SK-N-SH (cell line): ENCODE data around the gene MID1IP1. TPM values are rescaled to one million over a fixed set of nuclear protein-coding genes. Genes with fewer than 3 reads are reported as not detected.

Experiments
- CTCF ChIA-PET: fragments of 300-600, 350-600 bp; formaldehyde crosslinking; extraction: SDS; loops from one replicate; lab custom pipeline; 2021; lab: Yijun Ruan, JAX
- POLR2A ChIA-PET: fragments of 350-600 bp; sonication (Branson Sonifier 250); formaldehyde crosslinking; extraction: SDS; loops from one replicate; lab custom pipeline; 2020; ENCODE audit warnings: antibody characterized with exemption, inconsistent platforms; lab: Yijun Ruan, JAX
- DNase-seq: peaks from one replicate; pipeline ENCODE4 v3.0.0; 2012
- H2AFZ ChIP-seq: fragments of 200-600 bp; sonication (generic); 2 replicates; pipeline ENCODE4 v1.8.1; 2016; ENCODE audit warnings: antibody characterized with exemption, mild to moderate bottlenecking, low read depth
- H3F3A ChIP-seq: fragments of 200-600 bp; sonication (generic); replicated peaks from 2 replicates; pipeline ENCODE3; 2016; ENCODE audit warnings: antibody characterized with exemption, mild to moderate bottlenecking; ENCODE audit not compliant: insufficient read depth
- H3K27ac ChIP-seq, 2 experiments: fragments of 200-500 bp in 1 of 2; fragments of 200-600 bp in 1 of 2; sonication (Bioruptor generic) in 1 of 2; sonication (generic), shearing (Covaris generic) in 1 of 2; 2 replicates each; pipeline versions ENCODE4 v1.5.1 to v1.6.1; 2014 to 2016; ENCODE audit warnings: low read depth in 2 of 2, inconsistent platforms in 1 of 2, low read length in 1 of 2, mild to moderate bottlenecking in 1 of 2, mixed read lengths in 1 of 2
- H3K27me3 ChIP-seq: fragments of 200-600 bp; sonication (generic), shearing (Covaris generic); 2 replicates; pipeline ENCODE4 v1.6.1; 2016; ENCODE audit warnings: mixed run types; ENCODE audit not compliant: insufficient read depth
- H3K36me3 ChIP-seq, 2 experiments: fragments of 200-500 bp in 1 of 2; fragments of 200-600 bp in 1 of 2; sonication (Bioruptor generic) in 1 of 2; sonication (generic) in 1 of 2; replicated peaks in 1 of 2; 2 replicates each; pipeline versions ENCODE3 to v1.5.1; 2014 to 2016; ENCODE audit warnings: low read length in 1 of 2, mild to moderate bottlenecking in 1 of 2; ENCODE audit not compliant: insufficient read depth in 2 of 2, control insufficient read depth in 1 of 2
- H3K4me1 ChIP-seq, 2 experiments: fragments of 200-500 bp in 1 of 2; fragments of 200-600 bp in 1 of 2; sonication (Bioruptor generic) in 1 of 2; sonication (generic), shearing (Covaris generic) in 1 of 2; 2 replicates each; pipeline versions ENCODE4 v1.5.1 to v1.6.1; 2014 to 2016; ENCODE audit warnings: low read depth in 1 of 2, low read length in 1 of 2, mixed run types in 1 of 2; ENCODE audit not compliant: insufficient read depth in 2 of 2, control insufficient read depth in 1 of 2
- H3K4me2 ChIP-seq: fragments of 200-600 bp; sonication (generic), shearing (Covaris generic); 2 replicates; pipeline ENCODE4 v1.6.1; 2017; ENCODE audit warnings: mixed run types
- H3K4me3 ChIP-seq, 2 experiments: fragments of 200-500 bp in 1 of 2; fragments of 200-600 bp in 1 of 2; sonication (Bioruptor generic) in 1 of 2; sonication (generic), shearing (Covaris generic) in 1 of 2; 2 replicates each; pipeline versions ENCODE4 v1.5.1 to v1.8.1; 2014 to 2016; ENCODE audit warnings: low read depth in 2 of 2, inconsistent platforms in 1 of 2, low read length in 1 of 2, mild to moderate bottlenecking in 1 of 2, mixed read lengths in 1 of 2, moderate library complexity in 1 of 2
- H3K79me2 ChIP-seq: fragments of 200-600 bp; sonication (generic); 2 replicates; pipeline ENCODE4 v1.8.1; 2017; ENCODE audit warnings: mild to moderate bottlenecking; ENCODE audit not compliant: insufficient read depth
- H3K9ac ChIP-seq: fragments of 200-600 bp; sonication (generic); 2 replicates; pipeline ENCODE4 v1.6.1; 2017; ENCODE audit warnings: mixed run types
- H3K9me2 ChIP-seq: fragments of 200-600 bp; sonication (generic); 2 replicates; pipeline ENCODE4 v1.6.1; 2017; ENCODE audit warnings: mixed run types
- H3K9me3 ChIP-seq: fragments of 200-600 bp; sonication (generic); 2 replicates; pipeline ENCODE4 v1.6.1; 2017; ENCODE audit warnings: mixed run types, mild to moderate bottlenecking, moderate library complexity
- H4K20me1 ChIP-seq: fragments of 200-600 bp; sonication (generic); 2 replicates; pipeline ENCODE4 v1.6.1; 2017; ENCODE audit warnings: mild to moderate bottlenecking, mixed run types; ENCODE audit not compliant: insufficient read depth
- CHD2 ChIP-seq: fragments of 150-350 bp; IDR thresholded peaks from 2 replicates; pipeline ENCODE4 v1.6.1; 2018; ENCODE audit warnings: low read length; ENCODE audit not compliant: partially characterized antibody
- ELF1 ChIP-seq: IDR thresholded peaks from 2 replicates; pipeline ENCODE4 v1.4.0; 2012
- EP300 ChIP-seq, 2 experiments: IDR thresholded peaks; 2 replicates each; pipeline versions ENCODE4 v1.4.0 to v1.6.1; 2012; ENCODE audit warnings: borderline replicate concordance in 1 of 2, low read depth in 1 of 2, low read length in 1 of 2
- EZH2phosphoT487 ChIP-seq: fragments of 200-600 bp; sonication (generic); IDR thresholded peaks from 2 replicates; pipeline ENCODE4 v1.6.1; 2017; ENCODE audit warnings: low read depth, mixed run types, mild to moderate bottlenecking, antibody characterized with exemption, moderate library complexity, borderline replicate concordance
- FOSL2 ChIP-seq: IDR thresholded peaks from 2 replicates; pipeline ENCODE4 v1.4.0; 2012; ENCODE audit warnings: low read depth, mild to moderate bottlenecking, moderate library complexity, borderline replicate concordance
- JUND ChIP-seq: IDR thresholded peaks from 2 replicates; pipeline ENCODE4 v1.4.0; 2012
- MEF2A ChIP-seq: IDR thresholded peaks from 2 replicates; pipeline ENCODE4 v1.4.0; 2012; ENCODE audit warnings: low read depth, borderline replicate concordance
- RAD21 ChIP-seq: IDR thresholded peaks from 2 replicates; pipeline ENCODE4 v1.6.1; 2012; ENCODE audit warnings: mild to moderate bottlenecking, low read length
- RCOR1 ChIP-seq: fragments of 150-350 bp; IDR thresholded peaks from 2 replicates; pipeline ENCODE4 v1.6.1; 2017; ENCODE audit warnings: antibody characterized with exemption, low read length
- REST ChIP-seq: IDR thresholded peaks from 2 replicates; pipeline ENCODE4 v1.6.1; 2012; ENCODE audit warnings: mild to moderate bottlenecking, low read depth, low read length, moderate library complexity
- RFX5 ChIP-seq: IDR thresholded peaks from 2 replicates; pipeline ENCODE4 v1.6.1; 2012; ENCODE audit warnings: mild to moderate bottlenecking, improper control_type of control experiment, low read length
- RXRA ChIP-seq: IDR thresholded peaks from 2 replicates; pipeline ENCODE4 v1.4.0; 2012; ENCODE audit warnings: low read depth, mild to moderate bottlenecking, borderline replicate concordance
- SIN3A ChIP-seq: IDR thresholded peaks from 2 replicates; pipeline ENCODE4 v1.6.1; 2012; ENCODE audit warnings: low read depth, mild to moderate bottlenecking, low read length, moderate library complexity, borderline replicate concordance
- TAF1 ChIP-seq: IDR thresholded peaks from 2 replicates; pipeline ENCODE4 v1.6.1; 2012; ENCODE audit warnings: low read depth, mild to moderate bottlenecking, low read length, moderate library complexity, borderline replicate concordance
- TCF12 ChIP-seq: IDR thresholded peaks from 2 replicates; pipeline ENCODE4 v1.4.0; 2012
- USF2 ChIP-seq: fragments of 150-350 bp; IDR thresholded peaks from 2 replicates; pipeline ENCODE4 v1.6.1; 2017; ENCODE audit warnings: antibody characterized with exemption, low read length, low read depth, borderline replicate concordance
- YY1 ChIP-seq: IDR thresholded peaks from 2 replicates; pipeline ENCODE4 v1.4.0; 2012; ENCODE audit warnings: low read depth, mild to moderate bottlenecking
- WGBS: methylation state at CpG from one replicate; pipeline ENCODE4 v1.1.6; 2017; ENCODE audit warnings: low lambda C conversion rate; 5-methylcytosine and 5-hydroxymethylcytosine counted together
- polyA plus RNA-seq, 3 experiments: library from polyadenylated mRNA; depleted of rRNA; stranded (reverse); fragments of >200 nt; gene quantifications; 2 replicates each; pipeline ENCODE4 v1.2.3, GENCODE V29; 2012
- TF ChIP-seq, protein P1 (sequence below): IDR thresholded peaks from 2 replicates; pipeline ENCODE4 v1.4.0; 2012; ENCODE audit warnings: low read depth, borderline replicate concordance
- TF ChIP-seq, protein P2 (sequence below): fragments of 150-350 bp; IDR thresholded peaks from 2 replicates; pipeline ENCODE4 v1.6.1; 2016; ENCODE audit warnings: mild to moderate bottlenecking, low read depth, low read length
- TF ChIP-seq, protein P3 (sequence below): IDR thresholded peaks from 2 replicates; pipeline ENCODE4 v1.4.0; 2012; ENCODE audit warnings: low read depth

The MID1IP1 gene
- polyA plus RNA-seq, 1 of the 3 experiments (the other 2 are of a cell fraction) = 35.4 TPM

DNA sequence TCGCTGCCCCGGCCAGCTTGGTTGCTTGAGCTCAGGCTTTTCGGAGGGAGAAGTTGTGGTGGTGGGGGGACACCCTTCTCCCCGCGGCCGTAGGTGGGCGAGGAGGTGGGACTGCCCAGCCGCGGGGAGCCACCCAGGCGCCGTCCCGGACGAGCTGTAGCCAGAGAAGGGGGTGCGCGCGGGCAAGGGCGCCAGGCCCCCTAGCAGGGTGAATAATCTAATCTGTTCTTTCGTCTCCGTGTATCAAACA, 3.1 kb downstream of the MID1IP1 start:
- peak overlapping the region; percentile 79 for H3K9ac ChIP-seq
- H3K9me3 ChIP-seq = no peaks in the 10 kb centered on the region
- ChIA-PET CTCF (interaction anchor here (7.0 kb wide), 1 partner anchor 347 kb away, joined by 36 read pairs; no protein-coding TSS in a partner anchor), POLR2A (interaction anchor here (0.5 to 1.0 kb wide), 6 partner anchors 13 to 1130 kb away, joined by 3 to 8 read pairs (median 4); no protein-coding TSS in a partner anchor)
- H3K4me3 ChIP-seq = peak overlapping the region; percentile 65 to 71
- no peaks in the 10 kb centered on the region for H3K9me2 ChIP-seq
- WGBS = no CpG with 5 or more reads among the region's 19 CpGs
- H3K79me2 ChIP-seq = peaks cover 40% of the 10 kb centered on the region
- no peak for TF ChIP-seq TAF1
- TF ChIP-seq, protein P1, sequence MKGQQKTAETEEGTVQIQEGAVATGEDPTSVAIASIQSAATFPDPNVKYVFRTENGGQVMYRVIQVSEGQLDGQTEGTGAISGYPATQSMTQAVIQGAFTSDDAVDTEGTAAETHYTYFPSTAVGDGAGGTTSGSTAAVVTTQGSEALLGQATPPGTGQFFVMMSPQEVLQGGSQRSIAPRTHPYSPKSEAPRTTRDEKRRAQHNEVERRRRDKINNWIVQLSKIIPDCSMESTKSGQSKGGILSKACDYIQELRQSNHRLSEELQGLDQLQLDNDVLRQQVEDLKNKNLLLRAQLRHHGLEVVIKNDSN = no peak
- no peak for TF ChIP-seq RCOR1
- no peak for TF ChIP-seq MEF2A
- TF ChIP-seq CHD2 = no peak
- no peak for TF ChIP-seq YY1
- TF ChIP-seq, protein P2, sequence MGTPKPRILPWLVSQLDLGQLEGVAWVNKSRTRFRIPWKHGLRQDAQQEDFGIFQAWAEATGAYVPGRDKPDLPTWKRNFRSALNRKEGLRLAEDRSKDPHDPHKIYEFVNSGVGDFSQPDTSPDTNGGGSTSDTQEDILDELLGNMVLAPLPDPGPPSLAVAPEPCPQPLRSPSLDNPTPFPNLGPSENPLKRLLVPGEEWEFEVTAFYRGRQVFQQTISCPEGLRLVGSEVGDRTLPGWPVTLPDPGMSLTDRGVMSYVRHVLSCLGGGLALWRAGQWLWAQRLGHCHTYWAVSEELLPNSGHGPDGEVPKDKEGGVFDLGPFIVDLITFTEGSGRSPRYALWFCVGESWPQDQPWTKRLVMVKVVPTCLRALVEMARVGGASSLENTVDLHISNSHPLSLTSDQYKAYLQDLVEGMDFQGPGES = no peak
- TF ChIP-seq FOSL2 = no peak
- TF ChIP-seq EZH2phosphoT487 = no peak
- TF ChIP-seq TCF12 = no peak
- TF ChIP-seq ELF1 = no peak
- TF ChIP-seq RXRA = no peak
- no peak for TF ChIP-seq EP300 (IDR thresholded peaks at IDR 0.05; ENCODE audit: borderline replicate concordance in 1 of 2, low read depth in 1 of 2, low read length in 1 of 2)
- no peak for TF ChIP-seq USF2
- TF ChIP-seq JUND = no peak
- TF ChIP-seq RAD21 = no peak
- no peak for TF ChIP-seq RFX5
- TF ChIP-seq REST = no peak
- TF ChIP-seq SIN3A = no peak
- TF ChIP-seq, protein P3, sequence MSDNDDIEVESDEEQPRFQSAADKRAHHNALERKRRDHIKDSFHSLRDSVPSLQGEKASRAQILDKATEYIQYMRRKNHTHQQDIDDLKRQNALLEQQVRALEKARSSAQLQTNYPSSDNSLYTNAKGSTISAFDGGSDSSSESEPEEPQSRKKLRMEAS = no peak
- no peaks in the 10 kb centered on the region for H4K20me1 ChIP-seq
- H3F3A ChIP-seq = peaks cover 14% of the 10 kb centered on the region
- H3K27me3 ChIP-seq = no peaks in the 10 kb centered on the region
- peaks cover 0 to 6% of the 10 kb centered on the region in 2 experiments for H3K36me3 ChIP-seq
- H3K27ac ChIP-seq = peak overlapping the region; percentile 82 to 92
- peaks cover 0 to 6% of the 10 kb centered on the region in 2 experiments; a peak in 2 of 4 replicates for H3K4me1 ChIP-seq
- peak overlapping the region; percentile 79 for H3K4me2 ChIP-seq
- no peak for DNase-seq
- H2AFZ ChIP-seq = no peak overlapping the region
